Ovary (tissue), 9 donors: ENCODE data around the gene ADAMTSL4. TPM values are rescaled to one million over a fixed set of nuclear protein-coding genes. Genes with fewer than 3 reads are reported as not detected.

Source experiments
- DNase-seq, 5 donors: peaks; one replicate each; pipeline ENCODE4 v3.0.0-alpha.2; 2019 to 2020
- H3K27ac ChIP-seq, 2 donors: fragments of 200-600 bp; one replicate each; pipeline versions ENCODE4 v1.5.1 to v1.8.0; 2019 to 2022
- H3K27me3 ChIP-seq: fragments of 200-600 bp; one replicate; pipeline ENCODE4 v1.8.0; 2022
- H3K36me3 ChIP-seq: fragments of 200-600 bp; sonication (generic); one replicate; pipeline ENCODE4 v1.5.1; 2019
- H3K4me1 ChIP-seq: one replicate; pipeline ENCODE4 v1.8.1; 2013; ENCODE audit warnings: mild to moderate bottlenecking, moderate library complexity; ENCODE audit not compliant: insufficient read depth
- H3K4me3 ChIP-seq: fragments of 200-600 bp; sonication (generic); one replicate; pipeline ENCODE4 v1.5.1; 2017
- H3K9me3 ChIP-seq, 2 donors: fragments of 200-600 bp in 1 of 2; sonication (generic) in 1 of 2; one replicate each; pipeline versions ENCODE4 v1.5.1 to v1.8.1; 2013 to 2019; ENCODE audit warnings: mild to moderate bottlenecking in 1 of 2, moderate library complexity in 1 of 2
- EP300 ChIP-seq: sonication (generic); formaldehyde crosslinking; IDR thresholded peaks from one replicate; pipeline ENCODE4 v1.6.1; 2017; ENCODE audit warnings: antibody characterized with exemption
- POLR2A ChIP-seq: fragments of 450-650 bp; IDR thresholded peaks from one replicate; pipeline ENCODE4 v1.6.1; 2017; ENCODE audit warnings: antibody characterized with exemption, mild to moderate bottlenecking, moderate library complexity
- WGBS, 3 donors: extraction: QIAGEN DNeasy Blood & Tissue Kit in 1 of 3; methylation state at CpG; one replicate each; pipeline versions ENCODE4 v1.1.5 to v1.1.7; 2013 to 2017; 5-methylcytosine and 5-hydroxymethylcytosine counted together
- intact Hi-C, 4 donors: fragments of 100-400 bp; cut with DNase I; formaldehyde crosslinking; loops; one replicate each; pipeline versions ENCODE4 v1.11.0 to v1.15.1; 2022 to 2023
- polyA plus RNA-seq, 2 donors: library from polyadenylated mRNA; stranded (reverse); fragments of 200-250 nt in 1 of 2; fragments of 350-450 nt in 1 of 2; fragmentation: Illumina TruSeq in 1 of 2; extraction: RNeasy Lipid Tissue Mini Kit (QIAGEN cat#74804) in 1 of 2; gene quantifications; one replicate each; pipeline ENCODE4 v1.2.3, GENCODE V29; 2013 to 2014
- total RNA-seq, 7 donors: library from RNA; depleted of rRNA in 2 of 7; stranded (reverse); fragments of >200 nt in 2 of 7; fragmentation: NEBNext Ultra II Directional in 3 of 7; extraction: Animal tissue kit (Norgen Biotek cat#: 25700) in 3 of 7; gene quantifications; one replicate each; pipeline versions ENCODE4 v1.1.0 to v1.2.4, GENCODE V29; 2016 to 2023
- TF ChIP-seq, protein P1 (sequence below), 3 donors: fragments of 450-650 bp in 2 of 3; fragments of 200-600 bp in 1 of 3; IDR thresholded peaks; one replicate each; pipeline versions ENCODE4 v1.5.1 to v1.8.0; 2016 to 2022; ENCODE audit warnings: antibody characterized with exemption in 3 of 3, mild to moderate bottlenecking in 1 of 3
- donor health status: DM: no; HTN: no; CAD: no; lungs with moderate emphysema.
- donor health status: DM: no; HTN: no; CAD: no.
- donor health status: Bipolar disorder and iron deficiency.
- donor health status: DM: yes; HTN: yes; CAD: no.
- donor health status: DM: no; HTN: no; CAD: no.
- donor health status: DM: yes; HTN: yes; CAD: no.

The ADAMTSL4 gene
- total and polyA plus RNA-seq, 9 donors, result 8.8 to 86.6 (median 17.0) TPM

DNA sequence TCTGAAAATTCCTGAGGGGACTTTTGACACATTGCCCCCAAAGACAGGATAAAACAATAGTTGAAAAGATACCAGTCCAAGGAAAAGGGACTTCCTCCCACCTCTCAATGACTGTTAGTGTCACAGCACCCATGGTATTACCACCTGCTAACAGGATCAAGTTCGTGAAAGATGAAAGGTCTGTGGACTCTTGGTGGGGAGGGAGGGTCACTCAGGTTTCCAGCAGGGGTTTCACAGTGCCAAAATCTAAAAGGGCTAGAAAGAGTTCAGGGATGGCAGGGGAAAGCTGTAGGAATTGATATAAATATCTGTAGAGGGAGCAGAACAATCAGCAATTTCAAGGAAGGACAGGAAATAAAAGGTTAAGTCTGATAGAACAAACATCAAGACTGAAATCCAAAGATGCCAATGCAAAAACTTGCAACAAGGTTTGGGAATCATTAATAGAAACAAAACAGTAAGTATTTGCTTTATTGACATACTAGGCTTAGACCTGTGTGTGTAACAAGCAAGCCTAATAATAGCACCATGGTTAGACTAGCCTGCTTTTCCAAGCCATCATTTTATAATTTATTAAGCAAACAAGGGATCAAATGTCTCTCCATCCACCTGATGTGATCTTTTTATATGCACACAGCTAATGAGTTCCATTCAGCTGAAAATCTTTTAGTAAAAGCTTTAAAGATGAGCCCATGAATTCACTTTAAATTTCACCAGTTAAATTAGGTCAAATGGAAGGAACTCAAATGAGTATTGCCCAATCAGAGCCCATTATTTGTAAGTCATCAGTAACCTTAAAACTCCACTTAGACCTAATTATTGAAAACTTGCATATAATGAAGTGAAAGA lies 26.5 kb downstream of the ADAMTSL4 start:
- no peaks in the 10 kb centered on the region for H3K36me3 ChIP-seq

DNA sequence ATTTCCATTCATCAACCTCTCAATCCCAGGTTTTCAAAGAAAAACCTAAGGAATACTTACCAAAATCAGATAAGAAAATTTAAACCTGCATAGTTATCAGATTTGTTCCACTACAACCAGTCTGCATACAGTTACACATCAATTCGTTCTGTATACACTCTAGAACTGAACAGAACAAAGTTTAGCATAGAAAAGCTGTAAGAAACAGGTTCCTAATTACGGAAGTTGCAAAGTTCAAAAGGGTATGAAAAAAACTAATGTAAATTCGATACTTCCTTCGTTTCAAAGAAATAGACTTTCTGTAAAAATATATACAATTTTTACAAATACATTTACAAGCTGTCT lies 27.1 kb downstream of the ADAMTSL4 start:
- Histone ChIP-seq H3K27ac (no peak overlapping the region), H3K9me3 (no peaks in the 10 kb centered on the region), H3K4me1 (peaks cover 11% of the 10 kb centered on the region), H3K36me3 (no peaks in the 10 kb centered on the region), H3K4me3 (peak overlapping the region; percentile 93), H3K27me3 (no peaks in the 10 kb centered on the region)
- TF ChIP-seq POLR2A, result no peak
- no peak for TF ChIP-seq EP300
- TF ChIP-seq, protein P1, sequence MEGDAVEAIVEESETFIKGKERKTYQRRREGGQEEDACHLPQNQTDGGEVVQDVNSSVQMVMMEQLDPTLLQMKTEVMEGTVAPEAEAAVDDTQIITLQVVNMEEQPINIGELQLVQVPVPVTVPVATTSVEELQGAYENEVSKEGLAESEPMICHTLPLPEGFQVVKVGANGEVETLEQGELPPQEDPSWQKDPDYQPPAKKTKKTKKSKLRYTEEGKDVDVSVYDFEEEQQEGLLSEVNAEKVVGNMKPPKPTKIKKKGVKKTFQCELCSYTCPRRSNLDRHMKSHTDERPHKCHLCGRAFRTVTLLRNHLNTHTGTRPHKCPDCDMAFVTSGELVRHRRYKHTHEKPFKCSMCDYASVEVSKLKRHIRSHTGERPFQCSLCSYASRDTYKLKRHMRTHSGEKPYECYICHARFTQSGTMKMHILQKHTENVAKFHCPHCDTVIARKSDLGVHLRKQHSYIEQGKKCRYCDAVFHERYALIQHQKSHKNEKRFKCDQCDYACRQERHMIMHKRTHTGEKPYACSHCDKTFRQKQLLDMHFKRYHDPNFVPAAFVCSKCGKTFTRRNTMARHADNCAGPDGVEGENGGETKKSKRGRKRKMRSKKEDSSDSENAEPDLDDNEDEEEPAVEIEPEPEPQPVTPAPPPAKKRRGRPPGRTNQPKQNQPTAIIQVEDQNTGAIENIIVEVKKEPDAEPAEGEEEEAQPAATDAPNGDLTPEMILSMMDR (IDR thresholded peaks at IDR 0.05), result no peak
- DNase-seq, result no peak
- WGBS, 3 donors, result 3 to 4% (median 3%) methylated on average over 4 of the region's 4 CpGs
- intact Hi-C loops, result no loop called here

More for the DNA sequence above, 26.5 kb downstream of the ADAMTSL4 start:
- Histone ChIP-seq H3K9me3 (no peaks in the 10 kb centered on the region), H3K27ac (no peak overlapping the region), H3K4me3 (peak overlapping the region; percentile 93), H3K27me3 (no peaks in the 10 kb centered on the region), H3K4me1 (peaks cover 11% of the 10 kb centered on the region)
- WGBS, 3 donors, result 2 to 4% (median 3%) methylated on average over 1 of the region's 1 CpG
- peak in 2 of 5 donors; percentile 0 to 10 for DNase-seq
- intact Hi-C loops, result no loop called here
- TF ChIP-seq POLR2A (no peak), EP300 (no peak)
- TF ChIP-seq, protein P1 (IDR thresholded peaks at IDR 0.05), result no peak

DNA sequence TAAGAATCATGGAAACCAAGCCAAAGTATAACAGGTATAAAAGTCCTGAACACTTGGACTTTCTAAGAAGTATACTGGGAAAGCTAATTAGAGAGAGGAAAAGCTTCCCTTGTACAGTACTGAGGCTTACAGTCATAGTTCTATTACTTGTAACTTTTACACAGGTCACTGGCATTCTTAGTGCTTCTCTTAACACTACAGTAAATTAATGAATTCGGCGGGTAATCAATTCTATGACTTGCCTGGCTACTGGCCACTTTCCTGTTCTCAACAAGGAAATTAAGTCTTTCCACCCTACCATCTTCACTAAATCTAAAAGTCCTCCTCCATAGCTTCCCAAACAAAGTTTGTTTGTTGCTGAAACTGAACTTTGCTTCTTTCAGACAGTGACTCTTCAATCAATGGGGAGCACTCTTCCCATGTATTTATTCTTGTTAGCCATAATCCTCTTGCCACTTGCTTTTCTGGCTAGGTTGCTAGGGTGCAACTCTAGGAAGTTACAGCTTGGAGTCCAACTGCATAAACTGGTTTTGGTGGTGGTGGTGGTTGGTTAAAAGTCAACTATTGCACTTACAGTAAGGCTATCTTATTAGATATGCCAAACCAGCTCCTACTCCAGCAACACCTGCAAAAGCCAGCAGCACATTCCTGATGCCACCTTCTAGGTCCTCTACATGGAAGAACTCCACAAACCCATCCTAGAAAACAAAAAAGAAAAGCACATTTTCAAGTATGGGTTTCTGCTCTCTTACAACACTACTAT lies 27.8 kb downstream of the ADAMTSL4 start:
- Histone ChIP-seq H3K9me3 (no peaks in the 10 kb centered on the region), H3K27ac (peak overlapping the region in 1 of 2 donors; percentile 96), H3K36me3 (no peaks in the 10 kb centered on the region), H3K4me1 (peaks cover 11% of the 10 kb centered on the region), H3K27me3 (no peaks in the 10 kb centered on the region), H3K4me3 (peak overlapping the region; percentile 93)
- WGBS, 3 donors, result 2 to 3% (median 2%) methylated on average over 2 of the region's 2 CpGs
- peak in 2 of 5 donors; percentile 3 to 15 for DNase-seq
- TF ChIP-seq, protein P1 (IDR thresholded peaks at IDR 0.05), result no peak
- TF ChIP-seq POLR2A (no peak), EP300 (no peak)
- intact Hi-C loops, result no loop called here

DNA sequence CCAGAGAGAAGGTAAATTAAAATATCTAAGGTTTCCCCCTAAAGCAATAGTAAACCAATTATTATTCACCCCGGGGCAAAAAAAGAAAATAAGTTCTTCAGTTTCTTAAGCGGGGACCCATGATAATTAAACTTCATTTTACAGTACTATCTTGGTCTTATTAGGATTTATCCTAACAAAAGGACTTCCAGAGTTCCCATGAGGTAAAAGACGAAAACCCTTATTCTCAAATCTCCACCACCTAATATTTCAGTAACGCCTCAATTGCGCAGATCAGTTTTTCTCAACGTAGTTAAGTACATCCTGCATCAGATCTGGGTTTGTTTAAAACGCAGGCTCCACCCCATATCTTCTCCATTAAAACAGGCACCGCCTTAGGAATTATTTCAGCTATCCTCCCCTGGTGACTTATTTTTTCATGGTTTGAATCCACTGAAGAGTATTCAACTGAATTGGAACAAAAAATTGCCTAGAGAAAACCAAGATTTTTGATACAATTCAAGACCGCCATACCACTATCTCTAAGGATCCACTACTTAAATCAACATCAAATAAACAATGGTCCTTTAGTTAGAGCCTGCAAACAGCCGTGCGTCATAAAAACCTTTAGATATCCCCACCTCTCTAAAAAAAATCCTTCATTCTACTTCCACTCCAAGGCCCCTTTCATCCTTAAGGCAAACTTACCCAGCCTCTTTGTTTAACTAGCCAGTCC lies 28.5 kb downstream of the ADAMTSL4 start:
- intact Hi-C loops, result loop anchor here in 1 of 4 donors (2.0 kb wide), 1 partner anchor 15 kb away; no protein-coding TSS in a partner anchor
- Histone ChIP-seq H3K4me1 (peaks cover 11% of the 10 kb centered on the region), H3K27me3 (no peaks in the 10 kb centered on the region), H3K36me3 (no peaks in the 10 kb centered on the region), H3K9me3 (no peaks in the 10 kb centered on the region), H3K4me3 (peak overlapping the region; percentile 93), H3K27ac (peak overlapping the region; percentile 96 to 97)
- DNase-seq, result peak in 2 of 5 donors; percentile 2 to 12
- WGBS, 3 donors, result 0 to 1% (median 1%) methylated on average over 11 of the region's 11 CpGs
- TF ChIP-seq POLR2A (no peak), EP300 (no peak)
- TF ChIP-seq, protein P1 (IDR thresholded peaks at IDR 0.05), result no peak
